Left kidney (tissue), 2 donors: ENCODE measurements around the gene DNASE1L1. TPM values are rescaled to one million over a fixed set of nuclear protein-coding genes. Genes with fewer than 3 reads are reported as not detected.

ENCODE experiments used
- DNase-seq: peaks from one replicate; pipeline ENCODE4 v3.0.0-alpha.2; 2013
- polyA plus RNA-seq: library from polyadenylated mRNA; unstranded; fragments of 120-200 nt; gene quantifications from one replicate; pipeline ENCODE4 v1.2.1, GENCODE V29; 2013; ENCODE audit not compliant: insufficient read length

Gene DNASE1L1
- polyA plus RNA-seq, 1 donor: 13.1 TPM

- DNase-seq: no peak
These were observed 57.0 kb downstream of the DNASE1L1 start for GRCh38 chrX:154352012-154352401.

Other genes starting within 250 kb of the DNASE1L1 start
- not detected for gene OPN1MW, start 226.7 kb downstream of the DNASE1L1 start, polyA plus RNA-seq
- not detected for gene OPN1MW2, start 189.5 kb downstream of the DNASE1L1 start, polyA plus RNA-seq
- gene OPN1MW3, start 151.7 kb downstream of the DNASE1L1 start, polyA plus RNA-seq: not detected
- gene TEX28, start 114.1 kb downstream of the DNASE1L1 start, polyA plus RNA-seq: not detected
- 0.28 TPM for gene TKTL1, start 113.5 kb downstream of the DNASE1L1 start, polyA plus RNA-seq
- 416 TPM for gene FLNA, start 34.6 kb downstream of the DNASE1L1 start, polyA plus RNA-seq
- gene EMD, start 30.0 kb downstream of the DNASE1L1 start, polyA plus RNA-seq: 68.2 TPM
- 2,735 TPM for gene RPL10, start 10.9 kb downstream of the DNASE1L1 start, polyA plus RNA-seq
- 39.1 TPM for gene TAFAZZIN, start 2.3 kb upstream of the DNASE1L1 start, polyA plus RNA-seq
- gene ATP6AP1, start 19.4 kb upstream of the DNASE1L1 start, polyA plus RNA-seq: 140 TPM
- gene GDI1, start 27.9 kb upstream of the DNASE1L1 start, polyA plus RNA-seq: 126 TPM
- 49.6 TPM for gene FAM50A, start 34.9 kb upstream of the DNASE1L1 start, polyA plus RNA-seq
- 60.5 TPM for gene PLXNA3, start 49.0 kb upstream of the DNASE1L1 start, polyA plus RNA-seq
- gene LAGE3, start 70.0 kb upstream of the DNASE1L1 start, polyA plus RNA-seq: 8.9 TPM
- gene UBL4A, start 77.4 kb upstream of the DNASE1L1 start, polyA plus RNA-seq: 24.5 TPM
- gene SLC10A3, start 81.4 kb upstream of the DNASE1L1 start, polyA plus RNA-seq: 15.2 TPM
- 28.7 TPM for gene FAM3A, start 107.0 kb upstream of the DNASE1L1 start, polyA plus RNA-seq
- gene G6PD, start 137.6 kb upstream of the DNASE1L1 start, polyA plus RNA-seq: 41.7 TPM
- 14.0 TPM for gene IKBKG, start 138.4 kb upstream of the DNASE1L1 start, polyA plus RNA-seq
- gene CTAG1A, start 175.9 kb upstream of the DNASE1L1 start, polyA plus RNA-seq: not detected
- gene CTAG1B, start 210.0 kb upstream of the DNASE1L1 start, polyA plus RNA-seq: not detected
- not detected for gene CTAG2, start 244.3 kb upstream of the DNASE1L1 start, polyA plus RNA-seq